Activated naive CD8-positive, alpha-beta T cell treated with anti-CD3 and anti-CD28 coated beads for 36 hours (primary cell): Measurements from ENCODE around the gene ADAR. TPM values are rescaled to one million over a fixed set of nuclear protein-coding genes. Genes with fewer than 3 reads are reported as not detected.

Source experiments
- DNase-seq: peaks from one replicate; pipeline ENCODE4 v3.0.0; 2021
- H3K27ac Mint-ChIP-seq: one replicate; pipeline ENCODE4 v1.8.0; 2022; ENCODE audit warnings: mild to moderate bottlenecking, moderate library complexity, mixed read lengths
- H3K27me3 Mint-ChIP-seq: one replicate; pipeline ENCODE4 v1.8.0; 2022; ENCODE audit warnings: mild to moderate bottlenecking, mixed read lengths
- H3K36me3 Mint-ChIP-seq: one replicate; pipeline ENCODE4 v1.8.0; 2021; ENCODE audit warnings: mild to moderate bottlenecking, mixed read lengths
- H3K4me1 Mint-ChIP-seq: one replicate; pipeline ENCODE4 v1.8.0; 2021; ENCODE audit warnings: mixed read lengths
- H3K4me3 Mint-ChIP-seq: one replicate; pipeline ENCODE4 v1.8.0; 2022; ENCODE audit warnings: mild to moderate bottlenecking, moderate library complexity, mixed read lengths
- H3K9me3 Mint-ChIP-seq: one replicate; pipeline ENCODE4 v1.8.0; 2022; ENCODE audit warnings: mixed read lengths
- total RNA-seq, 2 experiments: library from RNA; stranded (reverse); gene quantifications; one replicate each; pipeline ENCODE4 v1.2.3, GENCODE V29; 2021

Gene ADAR
- total RNA-seq, 2 experiments from 2014 or later = 256 TPM

GRCh38 chr1:154582885-154583284 is 25.1 kb downstream of the ADAR start:
- no peaks in the 10 kb centered on the region for H3K27me3 Mint-ChIP-seq
- peaks cover 32% of the 10 kb centered on the region for H3K36me3 Mint-ChIP-seq
- no peak overlapping the region for H3K4me3 Mint-ChIP-seq
- no peaks in the 10 kb centered on the region for H3K9me3 Mint-ChIP-seq
- H3K4me1 Mint-ChIP-seq = peaks cover 6% of the 10 kb centered on the region
- no peak for DNase-seq
- H3K27ac Mint-ChIP-seq = no peak overlapping the region

DNA sequence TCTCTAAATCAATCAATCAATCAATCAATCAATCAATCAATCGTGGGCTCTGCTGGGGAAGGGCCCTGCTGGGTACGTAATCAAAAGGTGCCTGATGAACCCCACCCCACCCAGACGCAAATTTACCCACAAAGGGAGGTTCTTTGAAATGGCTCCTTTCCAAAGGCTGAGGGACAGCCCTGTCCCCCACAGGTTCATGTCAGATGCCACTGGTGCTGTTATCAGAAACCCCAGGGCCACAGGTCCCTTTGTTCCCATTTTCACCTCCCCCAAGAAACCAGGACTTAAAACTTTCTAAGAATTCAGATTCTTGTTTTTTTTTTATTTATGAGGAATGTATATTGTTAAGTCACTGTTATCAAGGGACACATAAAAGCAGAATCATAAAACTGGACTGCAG is 26.2 kb downstream of the ADAR start:
- Mint-ChIP-seq H3K27ac (no peak overlapping the region), H3K36me3 (peaks cover 27% of the 10 kb centered on the region)

GRCh38 chr1:154579374-154579773 is 28.6 kb downstream of the ADAR start:
- no peak overlapping the region for H3K4me3 Mint-ChIP-seq
- peak overlapping the region; percentile 72 for H3K27ac Mint-ChIP-seq
- peaks cover 14% of the 10 kb centered on the region for H3K36me3 Mint-ChIP-seq
- no peaks in the 10 kb centered on the region for H3K4me1 Mint-ChIP-seq
- H3K27me3 Mint-ChIP-seq = peaks cover 2% of the 10 kb centered on the region
- H3K9me3 Mint-ChIP-seq = no peaks in the 10 kb centered on the region
- DNase-seq = no peak

More for the DNA sequence above, 26.2 kb downstream of the ADAR start:
- H3K9me3 Mint-ChIP-seq = no peaks in the 10 kb centered on the region
- H3K27me3 Mint-ChIP-seq = no peaks in the 10 kb centered on the region
- no peak overlapping the region for H3K4me3 Mint-ChIP-seq
- no peak for DNase-seq
- peaks cover 6% of the 10 kb centered on the region for H3K4me1 Mint-ChIP-seq

- Mint-ChIP-seq H3K4me3 (no peak overlapping the region), H3K36me3 (peaks cover 7% of the 10 kb centered on the region), H3K27ac (no peak overlapping the region), H3K4me1 (no peaks in the 10 kb centered on the region), H3K27me3 (peaks cover 3% of the 10 kb centered on the region), H3K9me3 (no peaks in the 10 kb centered on the region)
- no peak for DNase-seq
Measured at GRCh38 chr1:154578058-154578418, 29.9 kb downstream of the ADAR start.

DNA sequence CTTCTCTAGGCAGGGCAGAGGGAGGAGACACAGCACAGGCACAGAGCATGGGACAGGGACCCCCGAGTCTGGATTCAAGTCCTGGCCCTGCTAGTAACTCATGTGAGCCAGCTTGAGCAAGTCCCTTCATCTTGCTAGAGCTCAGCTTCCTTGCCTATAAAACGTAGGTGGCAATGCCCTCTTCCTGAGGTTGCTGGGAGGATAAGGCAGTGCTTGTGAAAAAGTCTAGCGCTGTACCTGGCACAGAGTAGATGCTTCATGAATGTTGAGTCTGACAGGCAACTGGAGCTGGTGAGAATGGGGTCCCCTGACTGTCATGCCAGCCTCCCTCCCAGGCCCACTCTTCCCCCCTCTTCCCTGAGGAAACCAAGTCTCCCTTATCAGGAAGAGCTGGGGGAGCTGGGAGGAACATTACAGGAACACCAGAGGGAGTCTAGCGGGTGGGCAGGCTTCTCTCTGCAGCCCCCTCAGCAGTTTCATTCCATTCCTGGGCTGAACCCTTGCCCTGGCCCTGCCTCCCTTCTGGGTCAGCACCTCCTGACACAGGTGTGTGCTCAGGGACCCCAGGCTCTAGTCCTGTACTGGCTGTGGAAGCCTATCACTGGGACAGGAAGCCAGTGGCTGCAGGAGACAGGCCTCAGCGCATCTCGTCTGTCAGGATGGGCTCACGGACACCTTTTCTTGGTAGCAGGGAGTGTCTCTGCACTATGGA is 30.5 kb downstream of the ADAR start:
- Mint-ChIP-seq H3K27ac (no peak overlapping the region), H3K4me1 (no peaks in the 10 kb centered on the region), H3K4me3 (no peak overlapping the region), H3K27me3 (peaks cover 3% of the 10 kb centered on the region), H3K9me3 (no peaks in the 10 kb centered on the region), H3K36me3 (peaks cover 7% of the 10 kb centered on the region)
- no peak for DNase-seq

DNA sequence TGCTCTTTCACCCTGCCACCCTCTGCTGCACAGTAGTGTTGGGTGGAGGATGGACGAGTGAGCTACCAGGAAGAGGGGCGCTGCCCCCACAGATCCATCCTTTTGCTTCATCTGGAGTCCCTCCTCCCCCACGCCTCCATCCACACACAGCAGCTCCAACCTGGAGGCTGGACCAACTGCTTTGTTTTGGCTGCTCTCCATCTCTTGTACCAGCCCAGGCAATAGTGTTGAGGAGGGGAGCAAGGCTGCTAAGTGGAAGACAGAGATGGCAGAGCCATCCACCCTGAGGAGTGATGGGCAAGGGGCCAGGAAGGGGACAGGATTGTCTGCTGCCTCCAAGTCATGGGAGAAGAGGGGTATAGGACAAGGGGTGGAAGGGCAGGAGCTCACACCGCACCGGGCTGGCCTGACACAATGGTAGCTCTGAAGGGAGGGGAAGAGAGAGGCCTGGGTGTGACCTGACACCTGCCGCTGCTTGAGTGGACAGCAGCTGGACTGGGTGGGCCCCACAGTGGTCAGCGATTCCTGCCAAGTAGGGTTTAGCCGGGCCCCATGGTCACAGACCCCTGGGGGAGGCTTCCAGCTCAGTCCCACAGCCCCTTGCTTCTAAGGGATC is 31.9 kb downstream of the ADAR start:
- no peak for DNase-seq
- peaks cover 2% of the 10 kb centered on the region for H3K36me3 Mint-ChIP-seq
- H3K4me1 Mint-ChIP-seq = no peaks in the 10 kb centered on the region
- no peak overlapping the region for H3K4me3 Mint-ChIP-seq
- H3K27ac Mint-ChIP-seq = peak overlapping the region; percentile 27
- no peaks in the 10 kb centered on the region for H3K9me3 Mint-ChIP-seq
- H3K27me3 Mint-ChIP-seq = peaks cover 5% of the 10 kb centered on the region

GRCh38 chr1:154575147-154575927 is 32.6 kb downstream of the ADAR start:
- Mint-ChIP-seq H3K4me1 (no peaks in the 10 kb centered on the region), H3K36me3 (no peaks in the 10 kb centered on the region), H3K27me3 (peaks cover 7% of the 10 kb centered on the region), H3K27ac (peak overlapping the region; percentile 27), H3K4me3 (no peak overlapping the region), H3K9me3 (no peaks in the 10 kb centered on the region)
- DNase-seq = no peak

GRCh38 chr1:154574716-154575115 is 33.3 kb downstream of the ADAR start:
- no peaks in the 10 kb centered on the region for H3K36me3 Mint-ChIP-seq
- H3K9me3 Mint-ChIP-seq = no peaks in the 10 kb centered on the region
- H3K27me3 Mint-ChIP-seq = peaks cover 11% of the 10 kb centered on the region
- H3K27ac Mint-ChIP-seq = peak overlapping the region; percentile 4
- H3K4me1 Mint-ChIP-seq = no peaks in the 10 kb centered on the region
- no peak overlapping the region for H3K4me3 Mint-ChIP-seq
- DNase-seq = no peak

GRCh38 chr1:154573168-154573510 is 34.8 kb downstream of the ADAR start:
- H3K4me1 Mint-ChIP-seq = peaks cover under 1% of the 10 kb centered on the region
- H3K4me3 Mint-ChIP-seq = no peak overlapping the region
- no peak overlapping the region for H3K27ac Mint-ChIP-seq
- H3K9me3 Mint-ChIP-seq = no peaks in the 10 kb centered on the region
- DNase-seq = no peak
- peaks cover 24% of the 10 kb centered on the region for H3K27me3 Mint-ChIP-seq
- H3K36me3 Mint-ChIP-seq = no peaks in the 10 kb centered on the region

DNA sequence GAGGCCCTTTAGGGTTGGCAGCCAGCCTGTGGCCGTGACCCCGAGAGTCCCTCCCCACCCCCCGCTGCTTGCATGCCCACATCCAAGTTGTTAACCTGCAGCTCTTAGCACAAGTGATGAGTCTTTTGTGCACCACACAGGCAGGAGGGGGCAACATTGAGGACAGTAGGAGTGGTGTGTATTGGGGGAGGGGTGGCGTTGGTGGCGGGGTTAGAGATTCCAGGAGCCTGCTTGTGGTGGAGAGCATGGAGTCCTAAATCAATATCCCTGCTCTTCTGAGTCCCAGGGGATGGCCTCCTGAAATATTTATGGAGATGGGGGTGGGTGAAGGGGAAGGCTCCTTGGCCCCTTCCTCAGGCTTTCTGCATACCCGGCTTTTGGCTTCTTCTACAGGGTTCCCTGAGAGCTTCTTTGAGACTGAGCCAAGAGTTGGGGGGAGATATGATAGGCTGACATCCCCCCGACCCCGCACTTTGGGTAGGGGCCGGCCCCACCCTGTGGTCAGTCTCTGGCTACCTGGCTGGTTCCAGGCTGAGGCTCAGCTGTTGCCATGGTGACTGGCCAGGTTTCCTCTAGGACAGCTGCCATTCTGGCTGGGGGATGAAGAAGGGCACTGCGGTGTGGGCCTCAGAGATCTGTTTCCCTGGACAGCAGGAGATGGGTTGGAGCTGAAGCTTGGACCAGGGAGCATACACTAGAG is 35.4 kb downstream of the ADAR start:
- peaks cover 29% of the 10 kb centered on the region for H3K27me3 Mint-ChIP-seq

GRCh38 chr1:154571964-154572288 is 36.1 kb downstream of the ADAR start:
- H3K36me3 Mint-ChIP-seq = no peaks in the 10 kb centered on the region
- no peaks in the 10 kb centered on the region for H3K9me3 Mint-ChIP-seq
- DNase-seq = no peak
- H3K4me1 Mint-ChIP-seq = peaks cover 3% of the 10 kb centered on the region
- H3K4me3 Mint-ChIP-seq = no peak overlapping the region
- H3K27me3 Mint-ChIP-seq = peaks cover 36% of the 10 kb centered on the region
- H3K27ac Mint-ChIP-seq = no peak overlapping the region

More for the DNA sequence above, 35.4 kb downstream of the ADAR start:
- DNase-seq = no peak
- Mint-ChIP-seq H3K36me3 (no peaks in the 10 kb centered on the region), H3K9me3 (no peaks in the 10 kb centered on the region), H3K27ac (no peak overlapping the region), H3K4me1 (peaks cover 3% of the 10 kb centered on the region), H3K4me3 (no peak overlapping the region)

DNA sequence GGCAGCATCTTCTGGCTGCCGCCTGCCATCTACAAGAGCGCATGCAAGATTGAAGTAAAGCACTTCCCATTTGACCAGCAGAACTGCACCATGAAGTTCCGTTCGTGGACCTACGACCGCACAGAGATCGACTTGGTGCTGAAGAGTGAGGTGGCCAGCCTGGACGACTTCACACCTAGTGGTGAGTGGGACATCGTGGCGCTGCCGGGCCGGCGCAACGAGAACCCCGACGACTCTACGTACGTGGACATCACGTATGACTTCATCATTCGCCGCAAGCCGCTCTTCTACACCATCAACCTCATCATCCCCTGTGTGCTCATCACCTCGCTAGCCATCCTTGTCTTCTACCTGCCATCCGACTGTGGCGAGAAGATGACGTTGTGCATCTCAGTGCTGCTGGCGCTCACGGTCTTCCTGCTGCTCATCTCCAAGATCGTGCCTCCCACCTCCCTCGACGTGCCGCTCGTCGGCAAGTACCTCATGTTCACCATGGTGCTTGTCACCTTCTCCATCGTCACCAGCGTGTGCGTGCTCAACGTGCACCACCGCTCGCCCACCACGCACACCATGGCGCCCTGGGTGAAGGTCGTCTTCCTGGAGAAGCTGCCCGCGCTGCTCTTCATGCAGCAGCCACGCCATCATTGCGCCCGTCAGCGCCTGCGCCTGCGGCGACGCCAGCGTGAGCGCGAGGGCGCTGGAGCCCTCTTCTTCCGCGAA is 36.6 kb downstream of the ADAR start:
- no peak overlapping the region for H3K27ac Mint-ChIP-seq
- no peak for DNase-seq
- peaks cover 41% of the 10 kb centered on the region for H3K27me3 Mint-ChIP-seq
- H3K9me3 Mint-ChIP-seq = no peaks in the 10 kb centered on the region
- H3K36me3 Mint-ChIP-seq = no peaks in the 10 kb centered on the region
- H3K4me3 Mint-ChIP-seq = no peak overlapping the region
- H3K4me1 Mint-ChIP-seq = peaks cover 3% of the 10 kb centered on the region

GRCh38 chr1:154568157-154568815 is 39.7 kb downstream of the ADAR start:
- no peak for DNase-seq
- Mint-ChIP-seq H3K27ac (no peak overlapping the region), H3K4me3 (peak overlapping the region; percentile 37), H3K4me1 (peaks cover 3% of the 10 kb centered on the region), H3K9me3 (no peaks in the 10 kb centered on the region), H3K27me3 (peaks cover 38% of the 10 kb centered on the region), H3K36me3 (no peaks in the 10 kb centered on the region)

- Mint-ChIP-seq H3K27me3 (peaks cover 38% of the 10 kb centered on the region), H3K36me3 (no peaks in the 10 kb centered on the region), H3K4me3 (peak within 1 kb of the TSS; percentile 37), H3K9me3 (no peaks in the 10 kb centered on the region), H3K4me1 (peaks cover 3% of the 10 kb centered on the region), H3K27ac (no peak within 1 kb of the TSS)
- peak; percentile 82 for DNase-seq
Measured at GRCh38 chr1:154567386-154568156, 40.4 kb downstream of the ADAR start, which contains the start of gene CHRNB2. CHRNB2 (plus strand) TSS chr1:154567778; CDS start chr1:154568045, 267 bp downstream.
